Measurements from ENCODE around the gene CSMD2.

Gene CSMD2

DNA sequence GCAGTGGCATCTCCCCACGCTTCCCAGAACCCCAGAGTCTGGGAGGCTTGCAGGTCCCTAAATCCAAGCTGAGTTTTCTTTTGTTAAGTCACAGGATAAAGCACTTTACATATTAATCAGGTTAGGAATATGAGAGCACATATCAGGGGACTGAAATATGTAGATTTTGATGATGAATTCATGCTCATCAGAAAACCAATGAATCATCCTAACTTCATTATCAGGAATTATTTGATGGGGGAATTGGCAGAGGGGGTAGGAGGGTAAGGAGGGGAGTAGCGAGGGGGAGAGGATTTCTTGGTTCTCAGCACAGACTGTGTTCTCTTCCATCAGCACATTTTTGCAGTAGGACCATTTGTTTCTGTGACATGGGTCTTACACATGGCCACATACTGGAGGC lies 269.1 kb downstream of the CSMD2 start:
- no peak for DNase-seq

DNA sequence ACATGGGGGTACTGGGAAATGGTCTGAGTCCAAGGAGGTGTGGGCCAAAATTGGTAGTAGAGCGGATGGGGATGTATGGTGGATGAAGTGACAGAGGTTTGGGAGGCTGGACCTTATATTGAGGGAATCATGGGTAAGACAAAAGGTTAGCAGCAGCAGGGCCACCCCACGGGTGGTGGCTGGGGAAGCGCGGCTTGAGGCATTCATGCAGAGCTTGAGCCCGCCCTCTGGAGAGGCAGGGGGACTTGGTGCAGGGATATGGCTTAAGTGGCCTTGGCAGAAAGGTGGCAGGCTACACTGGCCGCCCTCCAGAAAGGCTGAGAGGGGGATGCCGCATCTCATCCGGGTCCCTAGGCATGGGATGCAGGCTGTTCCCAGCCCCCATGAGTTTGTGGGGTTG lies 269.6 kb downstream of the CSMD2 start:
- DNase-seq, result no peak

DNA sequence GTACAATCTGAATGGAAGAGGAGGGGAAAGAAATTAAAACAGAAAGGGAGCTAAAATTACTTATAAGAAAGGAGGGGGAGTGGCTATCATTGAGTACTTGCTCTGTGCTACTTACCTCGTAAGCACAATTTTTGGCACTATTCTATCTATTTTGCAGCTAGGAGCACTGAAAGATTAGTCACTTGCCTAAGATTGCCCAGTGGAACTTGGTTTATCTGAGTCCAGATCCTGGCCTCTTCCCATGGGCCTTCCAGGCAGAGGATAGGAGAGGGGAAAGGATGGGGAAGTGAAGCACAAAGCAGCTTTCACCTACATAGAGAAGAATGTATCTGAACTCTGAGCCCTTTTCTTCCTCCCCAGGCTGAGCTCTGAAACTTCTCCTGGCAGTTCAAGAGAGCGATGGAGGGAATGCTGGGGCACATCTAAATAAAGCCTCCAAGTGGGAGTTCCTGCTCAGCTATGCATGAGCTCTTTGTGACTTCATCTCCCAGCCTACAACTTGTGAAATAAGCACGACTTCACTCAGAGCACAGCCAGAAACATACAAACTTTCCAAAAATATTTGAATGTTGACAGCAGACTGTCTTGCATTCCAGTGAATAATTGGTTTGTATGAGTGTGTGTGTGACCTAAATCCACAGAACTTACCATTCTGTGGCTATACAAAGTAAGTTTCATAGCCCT lies 271.7 kb downstream of the CSMD2 start:
- DNase-seq, result no peak

DNA sequence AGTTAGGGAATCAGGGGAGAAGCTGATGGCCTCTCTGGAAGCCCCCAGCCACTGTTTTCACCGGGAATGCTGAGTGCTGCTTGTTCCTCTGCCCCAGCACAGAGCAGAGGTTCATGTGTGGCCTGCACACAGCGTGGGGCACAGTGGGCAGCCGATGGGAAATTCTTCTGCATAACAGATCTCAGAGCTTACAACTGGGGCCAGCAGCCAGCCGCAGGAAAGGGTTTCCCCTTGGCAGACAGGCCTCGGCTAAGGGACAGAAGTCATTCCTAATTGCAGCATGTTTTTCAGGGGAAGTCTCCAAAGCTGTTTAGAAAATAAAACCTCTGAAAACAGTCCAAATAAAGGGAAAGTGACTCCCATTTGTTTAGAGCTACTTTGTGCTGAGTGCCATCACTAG lies 278.5 kb downstream of the CSMD2 start:
- no peak for DNase-seq

DNA sequence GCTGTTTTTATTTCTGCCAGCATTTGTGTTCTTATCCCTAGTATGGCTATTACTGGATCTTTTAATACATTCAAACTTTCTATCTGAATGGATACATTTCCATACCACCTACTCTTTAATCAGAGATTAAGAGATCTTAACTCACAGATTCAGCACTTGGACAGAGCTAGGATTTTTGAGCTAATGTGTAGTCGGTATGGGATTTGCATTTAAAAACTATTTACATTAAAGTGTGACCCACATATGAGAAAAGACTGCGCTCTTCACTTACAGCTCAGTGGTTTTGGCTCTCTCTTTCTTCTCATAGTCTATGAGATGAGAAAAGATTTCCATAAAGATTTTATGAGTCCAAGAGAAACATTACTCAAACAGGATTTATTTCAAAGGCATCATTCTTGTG lies 284.7 kb downstream of the CSMD2 start:
- DNase-seq, result no peak

DNA sequence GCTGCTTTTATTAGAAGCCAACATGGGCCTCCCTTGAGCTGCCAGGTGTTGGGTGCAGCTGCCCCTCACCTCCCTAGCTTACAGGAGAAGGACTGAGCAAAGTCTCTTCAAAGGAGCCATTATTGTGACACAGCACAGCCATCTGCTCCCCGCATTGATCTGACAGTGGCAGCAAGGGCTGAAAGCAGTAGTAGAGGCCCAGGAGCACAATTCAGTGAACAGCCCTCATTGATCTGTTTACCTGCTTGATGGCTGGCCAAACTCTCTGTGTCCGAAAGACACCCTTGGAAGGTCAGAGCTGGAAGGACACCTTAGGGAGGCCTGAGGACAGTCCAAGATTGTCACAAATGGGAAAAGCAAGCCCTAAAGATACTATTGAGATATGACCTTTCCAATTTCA lies 286.6 kb downstream of the CSMD2 start:
- no peak for DNase-seq

DNA sequence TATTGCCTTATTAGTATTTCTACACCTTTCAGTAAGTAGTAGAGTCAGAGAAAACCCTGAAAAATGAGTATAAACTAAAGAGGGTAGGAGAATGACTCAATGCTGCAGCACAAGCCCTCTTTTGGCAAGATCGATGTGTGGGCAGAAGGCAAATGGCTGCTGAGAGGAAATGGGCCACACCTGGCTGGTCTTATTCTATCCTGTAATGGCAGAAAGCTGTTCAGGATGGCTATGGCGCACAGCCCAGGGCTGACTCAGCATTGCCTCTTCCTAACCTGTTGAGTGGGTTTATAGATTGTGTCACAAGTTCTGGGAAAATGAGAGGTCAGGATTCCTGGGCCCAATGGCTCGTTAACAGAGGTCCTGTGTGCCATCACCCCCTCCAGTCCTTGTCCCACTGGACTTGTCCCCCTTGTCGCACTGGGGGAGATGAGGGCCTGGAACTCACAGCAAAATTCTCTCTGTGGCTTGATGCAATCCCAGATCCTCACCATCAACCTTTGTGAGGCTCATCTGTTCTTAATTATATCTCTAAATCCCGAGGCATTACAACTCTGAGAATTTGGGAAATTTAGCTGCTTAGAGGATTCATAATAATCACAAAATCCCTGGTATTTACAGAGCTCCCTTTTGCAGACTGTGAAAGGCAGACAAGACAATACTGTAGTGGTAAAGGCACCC lies 287.9 kb downstream of the CSMD2 start:
- no peak for DNase-seq

DNA sequence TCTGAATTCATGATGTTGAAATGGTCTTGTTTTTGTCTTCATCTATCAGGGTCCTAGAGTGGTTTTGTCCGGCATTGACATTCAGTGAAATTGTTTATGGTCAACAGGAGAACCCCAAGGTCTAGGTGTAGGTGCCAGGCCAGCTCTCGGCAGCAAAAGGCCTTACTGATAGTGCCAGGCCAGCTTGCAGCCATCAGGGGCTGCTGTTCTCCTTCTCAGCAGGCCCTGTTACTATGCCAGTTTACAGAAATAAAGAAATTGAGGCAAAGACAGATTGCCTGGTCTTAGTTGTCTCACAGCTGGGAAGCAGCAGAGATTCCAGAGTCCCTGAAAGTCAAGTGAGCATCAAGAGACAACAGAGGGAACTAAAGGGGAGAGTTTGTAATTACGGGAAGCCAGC lies 289.2 kb downstream of the CSMD2 start:
- no peak for DNase-seq

DNA sequence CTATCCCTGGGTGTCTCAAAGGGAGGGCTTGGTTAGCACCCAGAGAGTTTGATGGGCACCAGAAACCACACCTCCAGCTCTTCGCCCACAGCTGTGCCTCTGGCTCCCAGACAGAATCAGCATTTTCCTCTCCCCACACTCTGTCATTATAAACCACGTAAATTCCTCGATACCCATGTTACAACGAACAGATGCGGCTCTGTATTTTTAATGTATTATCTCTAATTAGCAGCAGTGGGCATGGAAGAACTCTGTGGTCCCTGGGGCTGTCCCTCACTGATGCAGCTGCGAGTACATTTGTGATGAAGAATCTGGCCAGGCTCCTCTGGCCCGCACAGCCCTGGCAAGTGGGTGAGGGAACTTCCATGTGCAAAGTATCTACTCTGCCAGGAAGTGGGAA lies 290.4 kb downstream of the CSMD2 start:
- DNase-seq, result no peak

DNA sequence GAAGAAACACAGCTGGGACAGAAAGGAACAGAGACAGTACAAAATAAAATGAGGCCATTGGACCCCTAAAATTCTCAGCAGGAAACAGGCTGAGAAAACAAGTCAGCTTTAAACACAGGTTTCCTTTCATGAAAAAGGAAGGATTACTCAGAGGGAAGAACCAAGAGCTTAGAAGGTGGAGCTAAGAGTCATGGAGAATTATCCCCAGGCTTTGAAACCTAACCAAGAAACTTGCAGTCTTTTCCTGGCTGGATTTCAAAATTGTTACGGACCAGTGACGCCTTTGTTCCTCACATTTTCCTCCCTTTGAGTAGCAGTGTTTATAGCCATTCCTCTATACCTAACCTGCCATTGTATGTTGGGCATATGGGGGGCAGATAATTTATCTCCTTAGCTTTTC lies 292.3 kb downstream of the CSMD2 start:
- DNase-seq, result no peak

DNA sequence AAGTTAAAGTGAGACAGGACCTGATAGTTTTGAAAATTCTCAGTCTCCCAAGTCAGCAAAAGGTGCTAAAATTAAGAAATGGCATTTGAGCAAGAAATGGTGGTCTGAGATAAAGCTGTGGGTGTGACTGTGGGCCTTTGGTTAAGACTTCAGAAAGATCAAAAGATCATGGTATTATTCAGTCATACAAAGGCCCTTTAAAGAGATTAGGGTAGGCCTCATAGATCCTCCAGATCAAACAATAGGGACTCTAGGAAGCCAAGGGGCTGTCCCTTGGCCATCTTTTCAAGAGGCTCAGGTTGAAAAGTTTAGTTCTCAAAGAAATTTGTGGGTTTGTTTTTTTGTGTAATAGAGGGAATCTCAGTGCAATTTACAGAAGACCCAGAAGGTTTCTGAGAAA lies 292.8 kb downstream of the CSMD2 start:
- no peak for DNase-seq

DNA sequence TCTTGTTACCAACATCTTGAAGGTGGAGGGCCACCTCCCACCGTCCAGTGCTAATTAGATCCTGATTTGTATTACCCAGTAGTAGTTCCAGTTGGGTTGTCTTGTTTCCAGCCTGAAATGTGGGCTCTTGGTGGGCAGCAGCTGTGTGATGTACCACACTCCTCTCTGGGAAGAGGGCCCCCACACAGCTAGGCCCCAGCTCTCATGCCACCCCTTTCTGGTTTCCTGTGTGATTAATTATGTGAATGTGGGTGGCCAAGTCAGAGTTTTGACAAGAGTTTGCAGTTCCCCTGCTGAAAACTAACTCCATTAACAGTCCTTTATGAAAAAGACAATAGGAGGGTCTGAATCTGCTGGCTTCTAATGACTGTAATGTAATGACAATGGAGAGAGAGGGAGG lies 297.3 kb downstream of the CSMD2 start:
- no peak for DNase-seq

DNA sequence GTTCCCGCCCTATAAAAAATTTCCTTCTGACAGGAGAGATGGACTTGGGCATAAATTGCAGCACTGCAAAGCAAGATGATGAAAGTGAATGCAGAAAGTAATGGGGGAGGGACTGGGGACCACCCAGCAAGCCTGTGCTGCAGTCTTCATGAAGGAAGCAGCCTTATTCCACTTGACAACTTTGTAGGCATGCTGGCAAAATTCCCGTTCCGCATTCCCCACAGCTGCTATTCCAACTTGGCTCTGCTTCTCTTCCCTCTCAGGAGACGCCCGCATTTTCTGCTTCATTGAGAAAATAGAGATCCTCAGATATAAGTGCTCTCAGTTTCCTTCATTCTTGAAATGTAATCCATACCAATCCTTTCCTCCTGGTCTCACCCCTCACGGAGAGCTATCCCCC lies 298.7 kb downstream of the CSMD2 start:
- DNase-seq, result no peak

DNA sequence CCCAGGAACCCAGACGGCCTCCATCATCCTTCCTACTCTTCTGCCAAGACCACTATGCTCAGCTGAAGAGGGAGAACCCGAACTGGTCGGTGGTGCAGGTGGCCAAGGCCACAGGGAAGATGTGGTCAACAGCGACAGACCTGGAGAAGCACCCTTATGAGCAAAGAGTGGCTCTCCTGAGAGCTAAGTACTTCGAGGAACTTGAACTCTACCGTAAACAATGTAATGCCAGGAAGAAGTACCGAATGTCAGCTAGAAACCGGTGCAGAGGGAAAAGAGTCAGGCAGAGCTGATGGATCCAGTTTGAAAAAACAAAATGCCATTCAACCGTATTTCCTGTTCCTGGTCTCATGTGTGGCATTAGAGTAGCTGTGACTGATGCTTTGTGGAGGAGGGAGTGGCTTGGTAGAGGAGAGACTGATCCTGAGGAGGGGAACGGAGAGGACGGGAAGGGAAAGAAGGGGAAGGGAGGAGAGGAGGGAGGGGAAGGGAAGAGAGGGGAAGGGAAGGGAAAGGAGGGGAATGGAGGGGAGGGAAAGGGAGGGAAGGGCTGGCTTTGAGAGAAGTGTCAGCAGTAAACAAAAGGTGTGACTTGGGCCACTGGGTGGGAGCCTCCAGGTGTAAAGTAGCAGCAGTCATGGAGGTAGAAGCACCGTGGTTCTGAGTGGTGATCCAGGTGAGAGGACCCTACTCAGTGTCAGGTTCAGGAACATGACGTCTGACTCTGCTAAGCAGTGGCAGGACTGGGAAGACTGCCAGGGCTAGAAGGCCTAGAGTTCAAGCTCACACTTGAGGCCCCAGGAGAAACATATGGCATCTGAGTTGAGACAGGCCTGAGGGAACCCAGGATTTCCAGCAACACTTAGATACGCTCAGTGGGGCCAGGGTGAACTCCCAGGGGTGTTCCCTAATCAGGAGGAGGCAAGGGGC lies 300.3 kb downstream of the CSMD2 start:
- DNase-seq, result no peak

DNA sequence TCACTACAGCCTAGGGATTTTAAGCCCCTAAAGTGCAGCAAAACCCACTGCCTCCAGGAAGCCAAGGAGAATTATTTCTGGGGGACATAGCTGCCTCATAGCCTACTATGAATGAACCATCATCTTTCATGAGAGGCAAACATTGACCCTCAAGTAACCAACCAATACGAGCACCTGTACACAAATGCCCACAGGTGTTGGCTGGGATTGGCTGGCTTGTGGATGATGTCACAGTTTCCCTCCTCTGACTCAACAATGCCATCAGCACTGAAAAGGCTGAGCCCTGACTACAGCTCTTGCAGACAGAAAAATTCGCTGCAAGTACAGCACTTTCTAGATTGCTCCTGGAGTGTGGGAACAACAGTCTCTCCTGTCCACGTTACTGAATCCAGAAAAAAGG lies 301.3 kb downstream of the CSMD2 start, which contains the start of gene HMGB4:
Gene HMGB4 (plus strand): TSS at position 301 of the 400 bp plus-strand sequence. CDS start 113 bp downstream, outside the sequence.
- DNase-seq, result no peak

DNA sequence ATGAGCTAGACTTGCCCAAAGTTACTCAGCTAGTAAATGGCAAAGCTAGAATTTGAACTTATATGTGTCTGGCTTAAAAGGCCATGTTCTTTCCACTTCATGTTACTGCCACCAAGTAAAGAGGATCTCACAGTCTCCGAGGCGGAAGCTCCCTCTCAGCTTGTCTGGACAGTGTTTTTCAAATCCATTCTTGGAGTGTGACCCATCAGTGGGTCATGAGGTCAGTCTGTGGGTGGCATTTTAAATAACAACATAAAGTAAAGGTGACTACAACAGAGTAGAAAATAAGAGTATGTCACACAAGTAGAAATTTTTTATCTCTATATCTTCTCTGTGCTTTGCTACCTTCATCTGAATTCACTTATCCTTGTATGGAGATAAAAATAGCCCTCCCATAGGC lies 304.4 kb downstream of the CSMD2 start:
- no peak for DNase-seq

DNA sequence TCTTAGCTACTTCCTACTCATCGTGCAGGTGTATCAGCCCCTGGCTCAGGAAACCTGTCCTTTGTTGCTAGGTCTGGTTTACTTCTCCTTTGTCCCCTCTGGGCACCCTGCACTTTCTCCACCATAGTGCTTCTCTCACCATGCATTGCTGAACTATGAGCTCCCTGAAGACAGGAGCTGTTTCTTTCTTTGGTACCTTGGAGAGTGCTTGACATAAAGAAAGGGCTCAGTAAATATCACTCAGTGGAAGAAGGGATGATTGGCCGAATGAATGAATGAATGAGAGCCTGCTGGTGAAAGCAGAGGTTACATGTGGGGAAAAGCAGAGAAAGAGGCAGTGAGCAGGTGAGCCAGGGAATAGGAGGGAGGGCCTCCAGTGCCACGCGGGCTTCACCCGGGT lies 310.9 kb downstream of the CSMD2 start:
- no peak for DNase-seq

DNA sequence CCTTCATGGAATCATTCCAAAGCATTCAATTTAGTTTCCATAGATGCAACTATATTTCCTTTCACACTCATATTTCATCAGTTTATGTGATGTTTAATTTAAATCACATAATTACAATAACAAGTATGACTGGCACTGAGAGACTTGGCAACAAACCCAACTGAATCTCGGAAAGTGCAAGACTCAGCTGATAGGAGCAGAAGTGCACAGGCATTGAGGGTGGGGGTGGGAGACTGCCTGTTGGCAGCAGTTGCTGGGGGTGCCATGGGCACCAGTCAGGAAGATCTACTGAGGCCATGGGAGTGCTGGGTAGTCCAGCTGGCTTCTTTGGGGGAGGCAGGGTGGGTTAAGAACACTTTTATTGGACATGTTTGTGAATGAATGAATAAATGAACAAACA lies 311.6 kb downstream of the CSMD2 start:
- no peak for DNase-seq

DNA sequence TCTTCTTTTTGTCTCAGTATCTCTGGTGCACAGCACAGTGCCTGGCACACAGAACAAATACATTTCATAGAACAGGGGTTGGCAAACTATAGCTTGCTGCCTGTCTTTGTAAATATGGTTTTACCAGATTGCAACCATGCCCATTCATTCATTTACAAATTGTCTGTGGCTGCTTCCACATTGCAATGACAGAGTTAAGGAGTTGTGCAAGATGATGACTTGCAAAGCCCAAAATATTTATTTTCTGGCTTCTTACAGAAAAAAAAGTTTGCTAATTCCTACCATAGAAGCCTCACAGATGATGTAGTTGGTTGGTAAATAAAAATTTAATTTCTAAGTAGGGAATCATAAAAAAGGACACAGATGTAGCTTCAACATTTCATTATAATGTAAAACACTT lies 312.3 kb downstream of the CSMD2 start:
- DNase-seq, result no peak

DNA sequence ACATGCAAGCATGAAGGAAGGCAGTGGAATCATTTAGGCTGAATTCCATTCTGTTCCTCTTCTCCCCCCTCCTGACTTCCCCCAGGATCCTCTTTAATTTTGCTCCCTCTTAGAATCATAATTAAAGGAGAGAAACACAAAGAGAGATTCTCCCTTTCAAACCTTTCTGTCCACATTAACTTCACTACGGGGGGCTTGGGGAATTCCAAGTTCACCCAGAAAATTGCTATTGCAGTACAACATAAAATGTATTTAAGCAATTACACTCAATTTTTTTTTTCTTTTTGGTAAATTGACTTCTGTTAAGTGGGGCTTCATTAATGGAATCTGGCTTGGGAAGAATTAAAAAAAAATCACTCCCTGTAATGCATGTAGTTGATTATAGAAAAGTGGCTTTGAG lies 314.5 kb downstream of the CSMD2 start:
- DNase-seq, result no peak

DNA sequence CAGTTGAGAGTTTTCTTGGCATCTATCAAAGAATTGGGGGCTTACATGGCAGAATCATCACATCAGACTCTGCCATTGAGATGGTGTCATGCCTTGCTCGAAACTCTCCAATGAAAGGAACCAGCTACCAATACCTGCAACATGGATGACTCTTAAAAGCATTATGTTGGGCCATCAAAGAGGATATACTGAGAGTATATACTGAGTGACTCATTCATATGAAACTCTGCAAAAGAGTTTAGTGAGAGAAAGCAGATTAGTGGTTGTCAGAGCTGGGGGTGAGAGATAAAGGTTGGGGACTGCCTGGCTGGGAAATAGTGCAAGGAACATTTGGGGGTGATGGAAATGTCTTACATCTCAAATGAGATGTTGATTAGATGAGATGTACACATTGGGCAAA lies 315.8 kb downstream of the CSMD2 start:
- DNase-seq, result no peak

DNA sequence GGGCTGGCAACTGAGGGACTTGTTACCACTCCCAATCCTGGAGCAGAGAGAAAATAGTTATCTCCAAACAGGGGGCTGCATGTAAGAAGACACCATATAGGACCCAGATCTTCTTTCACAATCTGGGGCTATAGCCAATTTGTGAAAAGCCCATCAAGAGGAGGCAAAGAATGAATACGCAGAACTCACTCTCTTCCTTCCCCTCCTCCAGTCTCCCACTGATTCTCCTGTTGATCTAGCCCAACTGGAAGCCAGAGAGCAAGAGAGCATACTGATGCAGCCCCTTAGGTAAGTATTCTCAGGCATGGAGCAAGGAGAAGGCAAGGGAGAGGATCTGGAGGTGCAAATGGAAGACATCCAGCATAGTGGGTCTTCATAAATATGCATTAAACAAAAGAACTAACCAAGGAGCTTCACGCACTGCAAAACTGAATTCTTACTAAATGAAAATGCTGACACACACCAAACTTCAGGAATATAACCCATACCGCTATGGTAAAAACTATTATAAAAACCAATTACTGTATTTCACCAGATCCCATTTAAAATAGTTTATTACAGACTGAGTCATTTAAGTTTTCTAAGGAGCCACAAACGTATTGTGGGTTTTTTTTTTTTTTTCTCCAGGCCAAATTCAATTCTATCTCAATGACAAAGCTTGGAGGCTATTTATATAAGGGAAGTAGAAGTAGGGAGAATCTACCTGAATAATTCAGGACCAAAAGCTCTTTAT lies 316.7 kb downstream of the CSMD2 start:
- DNase-seq, result no peak

DNA sequence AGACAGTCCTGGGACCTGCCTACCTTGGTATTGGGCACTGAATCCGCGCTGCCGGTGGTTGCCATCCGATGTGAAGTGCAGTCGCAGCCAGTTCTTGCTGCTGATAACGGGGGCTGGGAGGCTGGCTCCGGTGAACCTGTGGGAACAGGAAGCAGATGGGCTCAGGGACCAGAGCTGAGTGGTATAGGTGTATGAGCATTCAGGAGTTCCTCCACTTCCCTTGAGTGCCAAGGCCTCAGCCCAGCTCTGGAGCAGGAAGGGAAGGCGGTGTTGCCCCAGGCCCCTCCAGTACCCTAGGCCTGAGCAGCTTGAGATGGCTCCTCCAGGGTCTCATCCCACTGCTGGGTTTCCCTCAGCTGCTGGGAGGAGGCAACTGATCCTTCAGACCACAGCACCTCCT lies 318.2 kb downstream of the CSMD2 start:
- no peak for DNase-seq
